ENCODE measurements around the gene SORL1. TPM values are rescaled to one million over a fixed set of nuclear protein-coding genes. Genes with fewer than 3 reads are reported as not detected.

The SORL1 gene
- total RNA-seq, 4 donors from 2014 or later: 3.0 to 12.3 (median 8.1) TPM

DNA sequence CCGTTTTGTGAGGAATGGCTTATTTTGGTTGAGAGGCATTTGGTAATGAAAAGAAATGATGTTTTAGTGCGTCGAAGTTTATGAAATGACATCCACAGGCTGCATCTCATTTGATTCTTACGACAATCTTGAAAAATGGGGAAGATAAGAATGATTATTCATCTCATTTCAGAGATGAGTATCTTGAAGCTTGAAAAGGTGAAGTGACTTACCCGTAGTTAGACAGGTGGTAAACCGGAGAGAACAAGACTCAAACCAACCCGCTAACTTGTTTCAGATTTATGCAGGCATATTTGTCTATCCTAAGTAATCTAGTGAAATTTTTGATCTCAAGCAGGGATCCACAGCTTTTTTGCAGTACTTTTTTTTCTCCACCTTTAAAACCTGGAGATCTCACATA, 9.7 kb downstream of the SORL1 start:
- Histone ChIP-seq H3K36me3 (no peaks in the 10 kb centered on the region), H3K4me1 (peaks cover 20 to 47% (median 42%) of the 10 kb centered on the region in 4 donors), H3K27me3 (no peaks in the 10 kb centered on the region), H3K9me3 (no peaks in the 10 kb centered on the region), H3K4me3 (no peak overlapping the region), H3K27ac (replicated peaks in 1 of 4) (no peak overlapping the region)
- DNase-seq (ENCODE audit: extremely low spot score): no peak
- intact Hi-C loops (cut with DNase I): no loop called here
- TF ChIP-seq POLR2A (IDR thresholded peaks at IDR 0.05; ENCODE audit: low read depth) (no peak), POLR2AphosphoS5 (IDR thresholded peaks at IDR 0.05) (no peak), CTCF (IDR thresholded peaks at IDR 0.05) (no peak), EP300 (IDR thresholded peaks at IDR 0.05) (no peak)
- 93% methylated on average over 7 of the region's 7 CpGs for WGBS

- 63% methylated on average over 6 of the region's 6 CpGs for WGBS
- TF ChIP-seq EP300 (IDR thresholded peaks at IDR 0.05): no peak
- TF ChIP-seq POLR2AphosphoS5 (IDR thresholded peaks at IDR 0.05): no peak
- TF ChIP-seq CTCF (IDR thresholded peaks at IDR 0.05): no peak
- no peak for TF ChIP-seq POLR2A (IDR thresholded peaks at IDR 0.05; ENCODE audit: low read depth)
- Histone ChIP-seq H3K4me1 (peaks cover 30 to 64% (median 58%) of the 10 kb centered on the region in 4 donors), H3K27ac (replicated peaks in 1 of 4) (peak overlapping the region; percentile 76 to 83 (median 80)), H3K36me3 (no peaks in the 10 kb centered on the region), H3K27me3 (no peaks in the 10 kb centered on the region), H3K4me3 (no peak overlapping the region), H3K9me3 (no peaks in the 10 kb centered on the region)
- no peak for DNase-seq (ENCODE audit: extremely low spot score)
- intact Hi-C loops (cut with DNase I): no loop called here
Measured at GRCh38 chr11:121463689-121464335, 11.7 kb downstream of the SORL1 start.

DNA sequence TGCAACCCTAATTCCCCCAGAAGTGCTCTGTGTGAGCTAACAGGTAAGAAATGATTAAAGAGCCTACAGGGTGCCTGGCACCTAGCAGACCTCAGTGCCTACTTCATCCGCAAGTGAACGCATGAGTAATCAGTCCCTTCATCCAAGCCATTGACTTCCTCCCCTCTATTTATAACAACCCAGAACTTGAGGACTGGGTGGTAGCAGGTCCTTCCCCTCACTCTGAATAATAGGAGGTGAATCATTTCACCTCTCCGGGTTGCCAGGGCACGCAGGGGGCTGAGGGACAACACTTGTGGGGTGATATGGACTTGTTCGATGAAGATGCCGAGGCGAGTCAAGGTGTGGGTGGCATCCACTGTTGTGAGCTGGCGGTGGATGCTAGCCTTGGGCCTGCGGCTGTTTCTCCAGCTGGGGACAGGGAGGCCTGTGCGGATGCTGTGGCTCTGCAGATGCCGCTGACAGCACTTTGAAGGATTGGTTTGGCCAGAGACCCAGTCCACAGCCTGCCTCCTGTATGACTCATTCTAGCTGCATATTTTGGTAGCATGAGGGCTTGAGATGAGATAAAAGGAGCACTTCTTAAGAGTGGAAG, 12.3 kb downstream of the SORL1 start:
- Histone ChIP-seq H3K9me3 (no peaks in the 10 kb centered on the region), H3K27ac (replicated peaks in 1 of 4) (peak overlapping the region; percentile 76 to 83 (median 80)), H3K27me3 (no peaks in the 10 kb centered on the region), H3K36me3 (no peaks in the 10 kb centered on the region), H3K4me1 (peaks cover 30 to 62% (median 57%) of the 10 kb centered on the region in 4 donors), H3K4me3 (no peak overlapping the region)
- no peak for DNase-seq (ENCODE audit: extremely low spot score)
- intact Hi-C loops (cut with DNase I): no loop called here
- no peak for TF ChIP-seq POLR2A (IDR thresholded peaks at IDR 0.05; ENCODE audit: low read depth)
- TF ChIP-seq POLR2AphosphoS5 (IDR thresholded peaks at IDR 0.05): peak; percentile 55 to 62
- WGBS: 28% methylated on average over 11 of the region's 11 CpGs

DNA sequence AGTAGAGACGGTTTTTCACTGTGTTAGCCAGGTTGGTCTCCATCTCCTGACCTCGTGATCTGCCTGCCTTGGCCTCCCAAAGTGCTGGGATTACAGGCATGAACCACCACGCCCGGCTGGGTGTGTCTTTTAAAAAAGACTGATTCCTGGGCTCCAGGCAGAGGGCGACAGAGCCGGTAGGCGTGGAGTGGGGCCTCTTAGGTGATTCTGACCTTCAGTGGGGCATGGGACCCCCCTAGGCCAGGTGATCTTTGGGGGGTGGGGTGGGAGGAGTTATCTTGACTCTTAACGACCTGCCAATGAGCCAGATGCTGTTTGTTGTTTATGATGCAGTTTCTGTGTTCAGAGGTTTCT, 13.6 kb downstream of the SORL1 start:
- Histone ChIP-seq H3K9me3 (no peaks in the 10 kb centered on the region), H3K4me1 (peaks cover 30 to 57% (median 54%) of the 10 kb centered on the region in 4 donors)
- WGBS: 73% methylated on average over 8 of the region's 8 CpGs

More for the DNA sequence above, 13.6 kb downstream of the SORL1 start:
- no peak overlapping the region for H3K4me3 ChIP-seq
- intact Hi-C loops (cut with DNase I): no loop called here
- H3K36me3 ChIP-seq: no peaks in the 10 kb centered on the region
- H3K27ac ChIP-seq (replicated peaks in 1 of 4): peak overlapping the region; percentile 76 to 83 (median 80)
- DNase-seq (ENCODE audit: extremely low spot score): no peak
- TF ChIP-seq CTCF (IDR thresholded peaks at IDR 0.05): no peak
- TF ChIP-seq POLR2AphosphoS5 (IDR thresholded peaks at IDR 0.05): no peak
- no peaks in the 10 kb centered on the region for H3K27me3 ChIP-seq
